B cell (primary cell): ENCODE data around the gene LILRB4. TPM values are rescaled to one million over a fixed set of nuclear protein-coding genes. Genes with fewer than 3 reads are reported as not detected.

ENCODE experiments used
- ATAC-seq: fragments of 200-7000 bp; cut with Tn5 transposase; one replicate; pipeline ENCODE4 v1.10.0; 2021; ENCODE audit warnings: low read depth, mild to moderate bottlenecking, moderate number of reproducible peaks, moderate library complexity
- CTCF ChIA-PET: fragments of 350-600 bp; sonication (Branson Sonifier 250); formaldehyde crosslinking; loops from one replicate; lab custom pipeline; 2021; ENCODE audit warnings: antibody characterized with exemption, inconsistent platforms; lab: Charles Lee
- POLR2A ChIA-PET: fragments of 350-600 bp; sonication (Branson Sonifier 250); formaldehyde crosslinking; loops from one replicate; lab custom pipeline; 2021; ENCODE audit warnings: antibody characterized with exemption; lab: Charles Lee
- DNase-seq: peaks from one replicate; pipeline ENCODE4 v3.0.0; 2013
- H2AFZ ChIP-seq: 2 replicates; pipeline ENCODE4 v1.6.1; 2012; ENCODE audit warnings: mild to moderate bottlenecking, low read depth, low read length; ENCODE audit not compliant: insufficient read depth, poor library complexity, severe bottlenecking
- H3K27ac ChIP-seq, 2 donors: 1 replicate in 1 of 2; 2 replicates in 1 of 2; pipeline ENCODE4 v1.5.1; 2012 to 2013; ENCODE audit warnings: low read length in 2 of 2, mild to moderate bottlenecking in 2 of 2, moderate library complexity in 1 of 2
- H3K27me3 ChIP-seq, 4 experiments: fragments of 200-600 bp in 1 of 4; sonication (generic) in 1 of 4; replicated peaks in 1 of 4; 1 replicate in 2 of 4; 2 replicates in 2 of 4; pipeline versions ENCODE4 v1.6.1 to v1.7.0; 2013 to 2016; ENCODE audit warnings: low read length in 3 of 4, mild to moderate bottlenecking in 2 of 4, mixed read lengths in 1 of 4, moderate library complexity in 1 of 4; ENCODE audit not compliant: insufficient read depth in 4 of 4, control insufficient read depth in 3 of 4; ENCODE audit errors: control extremely low read depth in 1 of 4
- H3K36me3 ChIP-seq, 2 experiments: replicated peaks in 1 of 2; 1 replicate in 1 of 2; 2 replicates in 1 of 2; pipeline versions ENCODE4 v1.6.1 to v1.7.1; 2013; ENCODE audit warnings: low read length in 1 of 2; ENCODE audit not compliant: insufficient read depth in 2 of 2, control insufficient read depth in 1 of 2; ENCODE audit errors: control extremely low read depth in 1 of 2, extremely low read depth in 1 of 2
- H3K4me1 ChIP-seq, 2 donors: fragments of 200-600 bp in 1 of 2; sonication (generic) in 1 of 2; 1 replicate in 1 of 2; 2 replicates in 1 of 2; pipeline versions ENCODE4 v1.5.1 to v1.6.1; 2013 to 2017; ENCODE audit warnings: low read length in 2 of 2; ENCODE audit not compliant: control insufficient read depth in 2 of 2, insufficient read depth in 2 of 2
- H3K4me2 ChIP-seq: replicated peaks from 2 replicates; pipeline ENCODE3; 2012; ENCODE audit warnings: mild to moderate bottlenecking, low read depth, low read length; ENCODE audit not compliant: poor library complexity, severe bottlenecking
- H3K4me3 ChIP-seq, 5 experiments: fragments of 200-600 bp in 1 of 5; sonication (generic) in 1 of 5; 1 replicate in 3 of 5; 2 replicates in 2 of 5; pipeline versions ENCODE4 v1.5.1 to v1.7.0; 2011 to 2016; ENCODE audit warnings: low read length in 4 of 5, mild to moderate bottlenecking in 4 of 5, low read depth in 2 of 5, control low read depth in 1 of 5, moderate library complexity in 1 of 5; ENCODE audit not compliant: insufficient read depth in 1 of 5; ENCODE audit errors: control extremely low read depth in 1 of 5, extremely low read depth in 1 of 5
- H3K79me2 ChIP-seq: fragments of 200-600 bp; sonication (generic); one replicate; pipeline ENCODE4 v1.6.0; 2016; ENCODE audit warnings: low read length; ENCODE audit not compliant: control insufficient read depth, insufficient read depth
- H3K9ac ChIP-seq: fragments of 200-600 bp; sonication (generic); 2 replicates; pipeline ENCODE4 v1.6.1; 2017; ENCODE audit warnings: mild to moderate bottlenecking, low read length, moderate library complexity
- H3K9me3 ChIP-seq, 3 donors: one replicate each; pipeline versions ENCODE4 v1.6.1 to v1.7.1; 2013; ENCODE audit warnings: low read length in 2 of 3; ENCODE audit not compliant: control insufficient read depth in 2 of 3, insufficient read depth in 1 of 3; ENCODE audit errors: control extremely low read depth in 1 of 3
- H4K20me1 ChIP-seq: 2 replicates; pipeline ENCODE4 v1.6.0; 2012; ENCODE audit warnings: mild to moderate bottlenecking, low read length; ENCODE audit not compliant: insufficient read depth, control insufficient read depth, poor library complexity, severe bottlenecking
- H3K27ac Mint-ChIP-seq: one replicate; pipeline ENCODE4 v1.8.0; 2021; ENCODE audit warnings: mixed read lengths
- H3K27me3 Mint-ChIP-seq: one replicate; pipeline ENCODE4 v1.8.0; 2021; ENCODE audit warnings: mixed read lengths
- H3K4me1 Mint-ChIP-seq: one replicate; pipeline ENCODE4 v1.8.0; 2021; ENCODE audit warnings: mixed read lengths
- H3K4me3 Mint-ChIP-seq: one replicate; pipeline ENCODE4 v1.8.0; 2021; ENCODE audit warnings: mixed read lengths
- H3K9me3 Mint-ChIP-seq: one replicate; pipeline ENCODE4 v1.8.0; 2022; ENCODE audit warnings: mixed read lengths; ENCODE audit not compliant: insufficient read depth
- CTCF ChIP-seq: fragments of 200-600 bp; IDR thresholded peaks from one replicate; pipeline ENCODE4 v1.8.0; 2022; ENCODE audit warnings: antibody characterized with exemption, mild to moderate bottlenecking
- EZH2 ChIP-seq: IDR thresholded peaks from 2 replicates; pipeline ENCODE4 v1.6.1; 2012; ENCODE audit warnings: borderline replicate concordance, low read depth, mild to moderate bottlenecking, moderate library complexity, low read length; ENCODE audit not compliant: insufficient read depth, poor library complexity, severe bottlenecking
- WGBS: methylation state at CpG from one replicate; pipeline ENCODE4 v1.1.5; 2013; ENCODE audit warnings: missing lambda C conversion rate; ENCODE audit not compliant: insufficient coverage; 5-methylcytosine and 5-hydroxymethylcytosine counted together
- intact Hi-C: fragments of 100-400 bp; cut with micrococcal nuclease; formaldehyde crosslinking; loops from one replicate; pipeline ENCODE4 v1.10.0; 2022
- polyA plus RNA-seq: library from polyadenylated mRNA; depleted of rRNA; stranded (reverse); fragments of >200 nt; gene quantifications from 2 replicates; pipeline ENCODE4 v1.2.3, GENCODE V29; 2012
- total RNA-seq, 2 donors: library from RNA; stranded (reverse); fragments of 120-200 nt in 1 of 2; gene quantifications; 1 replicate in 1 of 2; 2 replicates in 1 of 2; pipeline versions ENCODE4 v1.2.3 to v1.2.4, GENCODE V29; 2013 to 2022

LILRB4 gene
- total and polyA plus RNA-seq, 2 donors (not counting 1 experiment from before 2014, with no cell fraction given) = 1.1 to 2.8 TPM

- peaks cover 11% of the 10 kb centered on the region for H3K27me3 Mint-ChIP-seq
- H3K27ac ChIP-seq = no peak overlapping the region
- intact Hi-C loops = no loop called here
- no peak overlapping the region for H2AFZ ChIP-seq
- no peak overlapping the region for H3K9ac ChIP-seq
- H4K20me1 ChIP-seq = no peaks in the 10 kb centered on the region
- DNase-seq (peak; percentile 31), ATAC-seq (peak; percentile 24)
- ChIA-PET POLR2A (no interaction called here), CTCF (interaction anchor here (0.6 to 2.4 kb wide), 4 partner anchors 13 to 181 kb away, joined by 3 to 13 read pairs (median 8); no protein-coding TSS in a partner anchor)
- H3K4me3 ChIP-seq = peak overlapping the region in 1 of 5 experiments; percentile 43
- H3K9me3 Mint-ChIP-seq = no peaks in the 10 kb centered on the region
- peaks cover 29% of the 10 kb centered on the region for H3K4me1 Mint-ChIP-seq
- 25% methylated on average over 11 of the region's 13 CpGs for WGBS
- H3K36me3 ChIP-seq = no peaks in the 10 kb centered on the region
- peaks cover 0 to 11% (median 3%) of the 10 kb centered on the region in 4 experiments for H3K27me3 ChIP-seq
- H3K4me2 ChIP-seq = peak overlapping the region; percentile 64
- peaks cover 0 to 7% (median 0%) of the 10 kb centered on the region in 3 donors for H3K9me3 ChIP-seq
- no peak overlapping the region for H3K27ac Mint-ChIP-seq
- peaks cover 27 to 39% of the 10 kb centered on the region in 2 donors for H3K4me1 ChIP-seq
- H3K79me2 ChIP-seq = no peaks in the 10 kb centered on the region
- peak overlapping the region; percentile 66 for H3K4me3 Mint-ChIP-seq
- TF ChIP-seq CTCF = no peak
- TF ChIP-seq EZH2 = no peak
Measured at GRCh38 chr19:54661846-54662481, 821 bp upstream of the LILRB4 start.

- Histone ChIP-seq H3K4me1 (peaks cover 25 to 35% of the 10 kb centered on the region in 2 donors), H3K27me3 (peaks cover 0 to 16% (median 2%) of the 10 kb centered on the region in 4 experiments), H3K9me3 (peaks cover 0 to 18% (median 12%) of the 10 kb centered on the region in 3 donors), H3K36me3 (no peaks in the 10 kb centered on the region), H3K4me3 (no peak overlapping the region), H2AFZ (no peak overlapping the region), H3K9ac (no peak overlapping the region), H4K20me1 (no peaks in the 10 kb centered on the region), H3K4me2 (no peak overlapping the region), H3K79me2 (no peaks in the 10 kb centered on the region), H3K27ac (no peak overlapping the region)
- ChIA-PET CTCF (interaction anchor here (0.6 to 2.6 kb wide), 2 partner anchors 12 to 187 kb away, joined by 3 to 14 read pairs; no protein-coding TSS in a partner anchor), POLR2A (no interaction called here)
- intact Hi-C loops = no loop called here
- DNase-seq (no peak), ATAC-seq (no peak)
- Mint-ChIP-seq H3K9me3 (peaks cover 15% of the 10 kb centered on the region), H3K27ac (no peak overlapping the region), H3K4me1 (peaks cover 22% of the 10 kb centered on the region), H3K27me3 (peaks cover 17% of the 10 kb centered on the region), H3K4me3 (no peak overlapping the region)
- TF ChIP-seq CTCF (no peak), EZH2 (no peak)
- WGBS = 60% methylated on average over 1 of the region's 6 CpGs
Measured at GRCh38 chr19:54665530-54665929, 2.7 kb downstream of the LILRB4 start.
